Peyer's patch (tissue), 4 donors: ENCODE data around the gene THBS3. TPM values are rescaled to one million over a fixed set of nuclear protein-coding genes. Genes with fewer than 3 reads are reported as not detected.
"Not testable (repeated sequence)": the region's sequence is repeated elsewhere in the genome, so short reads cannot be mapped to it uniquely, and the experiment has no call there.

Experiments
- DNase-seq, 3 donors: peaks; one replicate each; pipeline ENCODE4 v3.0.0-alpha.2; 2017 to 2019
- H3K27ac ChIP-seq, 4 donors: fragments of 200-600 bp; sonication (generic); one replicate each; pipeline ENCODE4 v1.5.1; 2016 to 2019
- H3K27me3 ChIP-seq, 2 donors: fragments of 200-600 bp; sonication (generic); one replicate each; pipeline ENCODE4 v1.5.1; 2019
- H3K36me3 ChIP-seq, 3 donors: fragments of 200-600 bp; sonication (generic); one replicate each; pipeline ENCODE4 v1.5.1; 2016 to 2019
- H3K4me1 ChIP-seq, 4 donors: fragments of 200-600 bp; sonication (generic); one replicate each; pipeline ENCODE4 v1.5.1; 2016 to 2019
- H3K4me3 ChIP-seq, 4 donors: fragments of 200-600 bp; sonication (generic); 1 replicate in 3 of 4; 2 replicates in 1 of 4; pipeline ENCODE4 v1.5.1; 2016 to 2019; ENCODE audit warnings: mild to moderate bottlenecking in 1 of 4
- H3K9me3 ChIP-seq, 4 donors: fragments of 200-600 bp; sonication (generic); one replicate each; pipeline ENCODE4 v1.5.1; 2016 to 2019; ENCODE audit warnings: mild to moderate bottlenecking in 1 of 4
- CTCF ChIP-seq, 6 experiments: fragments of 450-650 bp in 4 of 6; fragments of 200-600 bp in 2 of 6; sonication (generic) in 1 of 6; IDR thresholded peaks; one replicate each; pipeline ENCODE4 v1.5.1; 2017 to 2019; ENCODE audit warnings: antibody characterized with exemption in 6 of 6, mild to moderate bottlenecking in 3 of 6, moderate library complexity in 1 of 6
- POLR2A ChIP-seq, 2 donors: fragments of 450-650 bp; IDR thresholded peaks; one replicate each; pipeline ENCODE4 v1.5.1; 2017; ENCODE audit warnings: antibody characterized with exemption in 2 of 2, mild to moderate bottlenecking in 2 of 2, moderate library complexity in 2 of 2
- total RNA-seq, 4 donors: library from RNA; depleted of rRNA; stranded (reverse); fragments of >200 nt; gene quantifications; one replicate each; pipeline ENCODE4 v1.1.0, GENCODE V29; 2016

The THBS3 gene
- total RNA-seq, 4 donors from 2014 or later, result 15.9 to 58.6 (median 46.5) TPM

GRCh38 chr1:155242805-155243358 is 35.2 kb upstream of the THBS3 start:
- Histone ChIP-seq H3K27ac (peak overlapping the region in 3 of 4 donors; percentile 9 to 95 (median 90)), H3K9me3 (no peaks in the 10 kb centered on the region), H3K36me3 (peaks cover 0 to 16% (median 0%) of the 10 kb centered on the region in 3 donors), H3K4me1 (peaks cover 0 to 27% (median 6%) of the 10 kb centered on the region in 4 donors), H3K4me3 (peak overlapping the region in 1 of 4 donors; percentile 67), H3K27me3 (no peaks in the 10 kb centered on the region)
- no peak for DNase-seq
- TF ChIP-seq CTCF (IDR thresholded peaks at IDR 0.05) (no peak), POLR2A (IDR thresholded peaks at IDR 0.05) (no peak)

- TF ChIP-seq CTCF (IDR thresholded peaks at IDR 0.05), result no peak
- TF ChIP-seq POLR2A (IDR thresholded peaks at IDR 0.05), result no peak
- Histone ChIP-seq H3K4me3 (no peak overlapping the region), H3K27me3 (no peaks in the 10 kb centered on the region), H3K9me3 (no peaks in the 10 kb centered on the region), H3K4me1 (peaks cover 0 to 27% (median 6%) of the 10 kb centered on the region in 4 donors), H3K36me3 (peaks cover 0 to 23% (median 0%) of the 10 kb centered on the region in 3 donors), H3K27ac (peak overlapping the region in 1 of 4 donors; percentile 34)
- no peak for DNase-seq
Observed at GRCh38 chr1:155241841-155242264, 34.2 kb upstream of the THBS3 start.

DNA sequence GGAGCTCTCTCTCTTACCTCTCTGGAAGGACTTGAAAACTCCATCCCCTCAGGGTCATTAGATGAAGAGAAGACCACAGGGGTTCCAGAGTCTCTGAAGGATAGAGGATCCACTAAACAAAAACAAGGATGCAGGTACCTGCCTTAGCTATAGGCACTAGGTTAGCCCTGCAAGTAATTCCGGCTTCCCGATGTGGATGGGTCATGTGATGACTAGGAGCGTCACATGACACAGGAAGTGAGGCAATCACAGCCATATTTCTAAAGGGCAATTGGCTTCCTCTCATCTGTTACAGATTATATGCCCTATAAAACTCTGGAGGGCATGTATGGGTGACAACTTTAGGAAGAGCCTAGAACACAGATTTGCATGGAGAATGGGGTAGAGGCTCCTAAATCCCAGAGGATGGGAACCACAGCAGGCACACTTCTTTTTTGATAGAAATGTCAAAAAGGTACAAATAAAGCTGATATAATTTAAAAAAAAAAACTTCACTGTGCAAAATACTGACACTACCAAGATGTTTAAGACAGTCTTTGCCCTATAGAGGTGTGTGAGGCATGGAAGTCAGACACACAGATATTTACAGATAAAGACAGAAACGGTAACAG is 33.5 kb upstream of the THBS3 start:
- no peak for TF ChIP-seq CTCF (IDR thresholded peaks at IDR 0.05)
- TF ChIP-seq POLR2A (IDR thresholded peaks at IDR 0.05), result no peak
- H3K4me1 ChIP-seq, result peaks cover 0 to 27% (median 6%) of the 10 kb centered on the region in 4 donors
- H3K27me3 ChIP-seq, result no peaks in the 10 kb centered on the region
- peak overlapping the region in 2 of 4 donors; percentile 34 to 58 for H3K27ac ChIP-seq
- no peaks in the 10 kb centered on the region for H3K9me3 ChIP-seq
- H3K36me3 ChIP-seq, result peaks cover 0 to 29% (median 0%) of the 10 kb centered on the region in 3 donors
- peak in 2 of 3 donors; percentile 76 to 92 for DNase-seq
- H3K4me3 ChIP-seq, result peak overlapping the region; percentile 25 to 53 (median 44)

- Histone ChIP-seq H3K27ac (no peak overlapping the region), H3K4me3 (no peak overlapping the region), H3K4me1 (peaks cover 0 to 10% (median 2%) of the 10 kb centered on the region in 4 donors), H3K9me3 (no peaks in the 10 kb centered on the region), H3K36me3 (peaks cover 0 to 37% (median 0%) of the 10 kb centered on the region in 3 donors), H3K27me3 (no peaks in the 10 kb centered on the region)
- no peak for DNase-seq
- TF ChIP-seq POLR2A (IDR thresholded peaks at IDR 0.05) (no peak), CTCF (IDR thresholded peaks at IDR 0.05) (no peak)
Observed at GRCh38 chr1:155236451-155236850, 28.8 kb upstream of the THBS3 start.

GRCh38 chr1:155235375-155235774 is 27.7 kb upstream of the THBS3 start:
- not testable (repeated sequence) for H3K27ac ChIP-seq, H3K4me3 ChIP-seq, H3K27me3 ChIP-seq, DNase-seq, H3K9me3 ChIP-seq, H3K4me1 ChIP-seq
- H3K36me3 ChIP-seq, result peaks cover 0 to 37% (median 0%) of the 10 kb centered on the region in 3 donors

GRCh38 chr1:155233502-155233901 is 25.8 kb upstream of the THBS3 start:
- H3K27me3 ChIP-seq, H3K9me3 ChIP-seq, H3K27ac ChIP-seq, H3K4me3 ChIP-seq, DNase-seq, H3K4me1 ChIP-seq: not testable (repeated sequence)
- peaks cover 0 to 26% (median 0%) of the 10 kb centered on the region in 3 donors for H3K36me3 ChIP-seq

DNA sequence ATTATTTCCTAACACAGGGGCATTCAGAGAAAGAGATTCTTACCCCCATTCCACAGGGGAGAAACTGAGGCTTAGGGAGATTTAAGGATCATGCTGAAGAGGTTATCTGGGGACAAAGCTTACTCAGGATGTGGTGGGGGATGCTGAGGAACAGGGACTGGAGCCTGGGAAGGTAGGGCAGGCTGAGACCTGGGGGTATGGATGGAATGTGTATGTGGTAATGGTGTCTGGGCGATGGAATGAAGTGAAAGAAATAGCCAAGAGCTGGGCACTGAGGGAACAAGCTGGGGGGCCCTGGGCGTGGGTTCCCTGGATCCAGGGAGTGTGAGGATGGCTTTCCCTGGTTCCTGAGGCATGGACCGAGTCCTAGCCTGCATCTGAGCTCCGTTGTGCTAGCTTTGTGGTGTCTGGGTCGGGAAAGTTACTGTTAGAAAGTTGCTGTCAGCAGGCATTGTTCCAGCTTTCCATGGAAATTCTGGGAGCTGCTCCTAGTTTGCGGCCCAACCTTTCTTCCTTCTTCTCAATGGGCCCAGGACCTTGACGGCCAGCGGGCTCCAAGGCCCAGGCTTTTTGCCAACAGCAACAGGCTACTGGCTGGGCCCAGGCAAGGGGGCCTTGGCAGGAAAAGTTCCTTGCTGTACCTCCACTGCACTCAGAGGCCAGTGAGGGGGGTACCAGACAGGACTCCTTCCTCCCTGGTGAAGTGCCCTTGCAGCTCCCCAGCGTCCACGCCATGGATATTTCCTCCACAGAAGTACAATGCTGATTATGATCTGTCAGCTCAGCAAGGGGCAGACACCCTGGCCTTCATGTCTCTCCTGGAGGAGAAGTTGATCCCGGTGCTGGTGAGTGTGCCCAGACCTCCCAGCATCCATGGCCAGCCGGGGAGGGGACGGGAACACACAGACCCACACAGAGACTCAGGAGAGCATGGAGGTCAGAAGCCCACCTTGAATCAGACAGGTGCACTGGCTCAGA is 24.6 kb upstream of the THBS3 start:
- H3K4me1 ChIP-seq, H3K9me3 ChIP-seq, H3K4me3 ChIP-seq, DNase-seq, H3K27me3 ChIP-seq: not testable (repeated sequence)
- peak overlapping the region in 1 of 4 donors; percentile 12 for H3K27ac ChIP-seq
- peaks cover 0 to 18% (median 0%) of the 10 kb centered on the region in 3 donors for H3K36me3 ChIP-seq

GRCh38 chr1:155231302-155231701 is 23.6 kb upstream of the THBS3 start:
- H3K4me1 ChIP-seq, H3K27me3 ChIP-seq, DNase-seq, H3K4me3 ChIP-seq, H3K36me3 ChIP-seq, H3K9me3 ChIP-seq, H3K27ac ChIP-seq: not testable (repeated sequence)
